GM12878 (cell line): ENCODE data around the gene ARHGAP12.

Source experiments
- CREB1 ChIP-seq: IDR thresholded peaks from 2 replicates; pipeline ENCODE4 v1.6.1; 2012; ENCODE audit warnings: low read depth, mild to moderate bottlenecking, inconsistent platforms
- ELK1 ChIP-seq: IDR thresholded peaks from 2 replicates; pipeline ENCODE4 v1.6.1; 2012; ENCODE audit warnings: low read depth, low read length, improper control_type of control experiment
- EZH2 ChIP-seq: IDR thresholded peaks from 2 replicates; pipeline ENCODE4 v1.6.1; 2012; ENCODE audit warnings: low read depth, mild to moderate bottlenecking, control low read depth, inconsistent platforms, low read length, borderline replicate concordance; ENCODE audit not compliant: control insufficient read depth
- NR2C2 ChIP-seq: IDR thresholded peaks from 2 replicates; pipeline ENCODE4 v1.6.1; 2011; ENCODE audit warnings: borderline replicate concordance, low read depth; ENCODE audit not compliant: control insufficient read depth, insufficient read length
- POLR2A ChIP-seq: IDR thresholded peaks from 2 replicates; pipeline ENCODE4 v1.6.1; 2011; ENCODE audit warnings: low read depth, mild to moderate bottlenecking, low read length
- POLR2AphosphoS5 ChIP-seq: IDR thresholded peaks from 2 replicates; pipeline ENCODE4 v1.6.1; 2011; ENCODE audit warnings: mild to moderate bottlenecking, low read length, inconsistent platforms
- SMAD1 ChIP-seq: fragments of 450-650 bp; IDR thresholded peaks from 2 replicates; pipeline ENCODE4 v1.6.1; 2018; ENCODE audit warnings: mild to moderate bottlenecking, low read depth; ENCODE audit not compliant: partially characterized antibody
- SPI1 ChIP-seq: IDR thresholded peaks from 2 replicates; pipeline ENCODE4 v1.6.1; 2011; ENCODE audit warnings: low read depth, mild to moderate bottlenecking, low read length, moderate library complexity, borderline replicate concordance; ENCODE audit not compliant: insufficient read depth
- USF2 ChIP-seq: IDR thresholded peaks from 2 replicates; pipeline ENCODE4 v1.6.1; 2011; ENCODE audit warnings: low read depth, low read length, improper control_type of control experiment, borderline replicate concordance
- TF ChIP-seq, protein P1 (sequence below): IDR thresholded peaks from 2 replicates; pipeline ENCODE4 v1.6.1; 2012; ENCODE audit warnings: low read depth, low read length, improper control_type of control experiment
- TF ChIP-seq, protein P2 (sequence below): fragments of 450-650 bp; IDR thresholded peaks from 2 replicates; pipeline ENCODE4 v1.6.1; 2014; ENCODE audit warnings: mild to moderate bottlenecking
- TF ChIP-seq, protein P3 (sequence below), 3 experiments: IDR thresholded peaks in 2 of 3; conservative IDR thresholded peaks in 1 of 3; 2 replicates each; pipeline ENCODE4 v1.5.1; 2011; ENCODE audit warnings: low read depth in 3 of 3, low read length in 3 of 3, mild to moderate bottlenecking in 3 of 3, control low read depth in 2 of 3, moderate library complexity in 2 of 3, inconsistent platforms in 1 of 3, mixed read lengths in 1 of 3; ENCODE audit not compliant: control insufficient read depth in 2 of 3, insufficient read depth in 1 of 3; ENCODE audit errors: extremely low read depth in 1 of 3

DNA sequence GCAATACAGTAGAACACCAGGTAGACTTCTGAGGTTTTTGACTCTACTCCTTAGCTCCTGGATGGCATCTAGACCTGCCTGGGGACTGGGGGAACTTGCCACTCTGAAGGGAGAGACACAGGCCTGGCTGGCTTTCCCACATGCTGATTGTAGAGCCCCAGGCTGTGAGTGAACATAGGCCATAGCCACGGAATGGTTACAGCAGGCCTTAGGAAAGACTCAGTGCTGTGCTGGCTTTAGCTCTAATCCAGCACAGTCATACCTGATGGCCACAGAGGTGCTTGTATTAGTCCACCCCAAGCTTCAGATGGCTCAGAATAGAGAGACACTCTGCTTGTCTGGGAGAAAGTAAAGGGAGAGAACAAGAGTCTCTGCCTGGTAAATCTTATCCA, 35.0 kb upstream of the ARHGAP12 start:
- TF ChIP-seq USF2 = no peak
- TF ChIP-seq, protein P1, sequence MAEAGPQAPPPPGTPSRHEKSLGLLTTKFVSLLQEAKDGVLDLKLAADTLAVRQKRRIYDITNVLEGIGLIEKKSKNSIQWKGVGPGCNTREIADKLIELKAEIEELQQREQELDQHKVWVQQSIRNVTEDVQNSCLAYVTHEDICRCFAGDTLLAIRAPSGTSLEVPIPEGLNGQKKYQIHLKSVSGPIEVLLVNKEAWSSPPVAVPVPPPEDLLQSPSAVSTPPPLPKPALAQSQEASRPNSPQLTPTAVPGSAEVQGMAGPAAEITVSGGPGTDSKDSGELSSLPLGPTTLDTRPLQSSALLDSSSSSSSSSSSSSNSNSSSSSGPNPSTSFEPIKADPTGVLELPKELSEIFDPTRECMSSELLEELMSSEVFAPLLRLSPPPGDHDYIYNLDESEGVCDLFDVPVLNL = no peak
- TF ChIP-seq ELK1 = no peak
- TF ChIP-seq CREB1 = no peak
- TF ChIP-seq SMAD1 = no peak
- no peak for TF ChIP-seq POLR2AphosphoS5
- no peak for TF ChIP-seq NR2C2
- TF ChIP-seq, protein P2, sequence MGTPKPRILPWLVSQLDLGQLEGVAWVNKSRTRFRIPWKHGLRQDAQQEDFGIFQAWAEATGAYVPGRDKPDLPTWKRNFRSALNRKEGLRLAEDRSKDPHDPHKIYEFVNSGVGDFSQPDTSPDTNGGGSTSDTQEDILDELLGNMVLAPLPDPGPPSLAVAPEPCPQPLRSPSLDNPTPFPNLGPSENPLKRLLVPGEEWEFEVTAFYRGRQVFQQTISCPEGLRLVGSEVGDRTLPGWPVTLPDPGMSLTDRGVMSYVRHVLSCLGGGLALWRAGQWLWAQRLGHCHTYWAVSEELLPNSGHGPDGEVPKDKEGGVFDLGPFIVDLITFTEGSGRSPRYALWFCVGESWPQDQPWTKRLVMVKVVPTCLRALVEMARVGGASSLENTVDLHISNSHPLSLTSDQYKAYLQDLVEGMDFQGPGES = no peak
- no peak for TF ChIP-seq SPI1
- no peak for TF ChIP-seq EZH2
- TF ChIP-seq POLR2A = no peak
- TF ChIP-seq, protein P3, sequence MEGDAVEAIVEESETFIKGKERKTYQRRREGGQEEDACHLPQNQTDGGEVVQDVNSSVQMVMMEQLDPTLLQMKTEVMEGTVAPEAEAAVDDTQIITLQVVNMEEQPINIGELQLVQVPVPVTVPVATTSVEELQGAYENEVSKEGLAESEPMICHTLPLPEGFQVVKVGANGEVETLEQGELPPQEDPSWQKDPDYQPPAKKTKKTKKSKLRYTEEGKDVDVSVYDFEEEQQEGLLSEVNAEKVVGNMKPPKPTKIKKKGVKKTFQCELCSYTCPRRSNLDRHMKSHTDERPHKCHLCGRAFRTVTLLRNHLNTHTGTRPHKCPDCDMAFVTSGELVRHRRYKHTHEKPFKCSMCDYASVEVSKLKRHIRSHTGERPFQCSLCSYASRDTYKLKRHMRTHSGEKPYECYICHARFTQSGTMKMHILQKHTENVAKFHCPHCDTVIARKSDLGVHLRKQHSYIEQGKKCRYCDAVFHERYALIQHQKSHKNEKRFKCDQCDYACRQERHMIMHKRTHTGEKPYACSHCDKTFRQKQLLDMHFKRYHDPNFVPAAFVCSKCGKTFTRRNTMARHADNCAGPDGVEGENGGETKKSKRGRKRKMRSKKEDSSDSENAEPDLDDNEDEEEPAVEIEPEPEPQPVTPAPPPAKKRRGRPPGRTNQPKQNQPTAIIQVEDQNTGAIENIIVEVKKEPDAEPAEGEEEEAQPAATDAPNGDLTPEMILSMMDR (IDR thresholded peaks at IDR 0.05 in 2 of 3, conservative IDR thresholded peaks at IDR 0.05 in 1 of 3; ENCODE audit: control insufficient read depth in 2 of 3, extremely low read depth in 1 of 3, insufficient read depth in 1 of 3, low read depth in 3 of 3, low read length in 3 of 3) = no peak
